HG03571 (cell line): ENCODE results near the gene NUP153.
A peak's percentile ranks its signal among the peaks of the same experiment; 100 is the strongest.
"Not testable (repeated sequence)": the region's sequence is repeated elsewhere in the genome, so short reads cannot be mapped to it uniquely, and the experiment has no call there.

ENCODE experiments used
- ATAC-seq: cut with Tn5 transposase; IDR thresholded peaks from one replicate; pipeline ENCODE4 v1.9.1; 2021; ENCODE audit not compliant: unreplicated experiment

The NUP153 gene

DNA sequence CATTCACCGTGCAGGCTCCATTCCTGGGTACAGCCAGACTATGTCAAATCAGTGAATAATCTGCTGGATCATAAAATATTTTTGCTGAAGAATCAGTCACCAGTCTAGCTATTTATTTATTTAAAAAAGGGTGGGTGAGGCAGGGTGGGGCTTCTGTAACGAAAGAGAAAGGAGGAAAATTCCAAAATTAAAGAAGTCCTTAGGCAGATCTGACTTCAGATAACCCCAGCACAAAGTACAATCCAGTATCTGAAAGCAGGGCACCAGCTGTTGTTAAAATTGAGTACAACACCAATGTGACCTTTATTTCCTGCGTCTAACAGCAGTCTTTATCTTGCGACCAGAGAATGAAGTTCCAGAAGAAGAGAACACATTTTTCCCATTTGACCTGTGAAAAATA lies 90.9 kb downstream of the NUP153 start:
- no peak for ATAC-seq

DNA sequence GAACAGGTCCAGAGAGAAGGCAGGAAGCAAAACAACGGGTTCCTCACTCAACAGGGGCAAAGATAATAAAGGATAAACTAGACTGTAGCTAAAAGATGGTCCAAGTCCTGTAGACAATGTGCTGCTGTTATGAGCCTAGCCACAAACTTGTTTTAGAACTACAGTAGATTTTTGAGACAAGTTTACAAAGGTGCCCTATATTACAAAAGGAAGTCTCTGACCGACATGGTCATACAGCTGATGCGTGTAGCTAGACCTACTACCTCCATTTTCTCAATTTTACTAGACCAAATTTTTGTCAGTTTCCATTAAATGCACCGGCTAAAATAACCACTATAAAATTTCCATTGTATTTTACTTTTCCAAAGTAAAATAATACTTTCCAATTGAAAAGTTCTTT lies 94.7 kb downstream of the NUP153 start:
- ATAC-seq, result no peak

DNA sequence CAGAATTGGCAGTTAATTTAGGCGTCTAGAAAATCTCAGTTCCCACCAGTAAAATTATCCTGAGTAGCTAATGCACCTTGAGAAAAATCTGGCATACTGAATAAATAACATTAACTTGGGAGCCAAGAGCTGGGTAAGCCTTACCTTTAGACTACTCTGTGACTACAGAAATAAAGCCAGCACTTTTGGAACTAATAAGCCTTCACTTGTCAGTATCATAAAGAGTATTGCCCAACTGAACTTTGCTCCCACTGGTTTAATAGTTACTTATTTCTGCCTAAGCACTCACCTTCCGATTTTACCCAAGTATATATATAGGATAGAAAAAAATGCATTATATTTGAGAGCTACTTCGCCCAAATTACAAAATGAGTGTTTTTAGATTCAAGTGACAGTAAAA lies 95.9 kb downstream of the NUP153 start:
- ATAC-seq, result no peak

DNA sequence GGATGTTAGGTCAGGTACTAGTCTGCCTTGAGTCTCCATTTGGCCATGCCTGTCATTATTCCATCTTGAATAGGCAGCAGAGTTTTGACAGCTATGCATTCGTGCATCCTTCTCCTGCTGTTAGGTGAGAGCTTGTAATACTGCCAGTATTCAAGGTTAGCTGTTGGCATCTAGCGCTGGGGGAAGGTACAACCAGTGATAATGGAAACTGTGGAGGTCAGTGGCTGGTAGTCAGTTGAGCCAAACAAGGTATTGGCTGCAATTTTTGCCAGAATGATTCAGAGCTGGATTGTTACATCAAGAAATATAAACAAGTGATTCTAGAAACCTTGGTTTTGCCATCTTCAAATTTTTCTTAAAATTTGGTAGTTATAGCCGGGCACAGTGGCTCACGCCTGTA lies 100.1 kb downstream of the NUP153 start:
- ATAC-seq, result no peak

DNA sequence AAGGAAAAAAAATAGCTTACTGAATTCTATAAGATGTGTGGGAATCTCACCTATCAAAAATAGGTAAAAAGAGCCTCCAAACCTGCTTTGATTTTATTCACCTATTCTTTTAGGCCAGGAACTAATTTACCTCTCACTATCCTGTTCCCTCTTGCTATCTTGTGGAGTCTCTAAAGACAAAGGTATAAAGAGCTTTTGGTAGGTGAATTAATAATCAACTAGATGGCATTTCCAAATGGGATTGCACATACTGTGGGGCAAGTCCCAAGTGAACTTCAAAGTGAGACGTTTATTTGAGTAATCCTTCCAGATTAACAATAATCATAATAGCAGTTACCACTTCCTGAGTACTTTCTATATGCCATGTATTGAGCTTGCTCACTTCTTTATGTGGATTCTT lies 103.8 kb downstream of the NUP153 start:
- no peak for ATAC-seq

DNA sequence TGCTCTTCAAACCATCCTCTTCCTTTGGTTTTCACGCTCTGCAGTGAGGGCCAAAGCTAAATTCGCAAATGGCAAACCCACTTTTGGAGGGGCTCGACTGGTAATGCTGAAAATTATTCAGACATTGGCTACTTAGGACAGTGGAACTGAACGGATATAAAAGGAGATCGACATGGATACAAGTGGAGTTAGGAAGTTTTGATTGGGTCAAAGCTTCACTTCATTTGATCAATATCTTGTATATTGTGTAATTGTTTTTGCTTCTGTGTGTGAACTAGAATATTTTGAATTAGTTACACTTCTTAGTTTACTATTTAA lies 105.4 kb downstream of the NUP153 start:
- ATAC-seq, result no peak

DNA sequence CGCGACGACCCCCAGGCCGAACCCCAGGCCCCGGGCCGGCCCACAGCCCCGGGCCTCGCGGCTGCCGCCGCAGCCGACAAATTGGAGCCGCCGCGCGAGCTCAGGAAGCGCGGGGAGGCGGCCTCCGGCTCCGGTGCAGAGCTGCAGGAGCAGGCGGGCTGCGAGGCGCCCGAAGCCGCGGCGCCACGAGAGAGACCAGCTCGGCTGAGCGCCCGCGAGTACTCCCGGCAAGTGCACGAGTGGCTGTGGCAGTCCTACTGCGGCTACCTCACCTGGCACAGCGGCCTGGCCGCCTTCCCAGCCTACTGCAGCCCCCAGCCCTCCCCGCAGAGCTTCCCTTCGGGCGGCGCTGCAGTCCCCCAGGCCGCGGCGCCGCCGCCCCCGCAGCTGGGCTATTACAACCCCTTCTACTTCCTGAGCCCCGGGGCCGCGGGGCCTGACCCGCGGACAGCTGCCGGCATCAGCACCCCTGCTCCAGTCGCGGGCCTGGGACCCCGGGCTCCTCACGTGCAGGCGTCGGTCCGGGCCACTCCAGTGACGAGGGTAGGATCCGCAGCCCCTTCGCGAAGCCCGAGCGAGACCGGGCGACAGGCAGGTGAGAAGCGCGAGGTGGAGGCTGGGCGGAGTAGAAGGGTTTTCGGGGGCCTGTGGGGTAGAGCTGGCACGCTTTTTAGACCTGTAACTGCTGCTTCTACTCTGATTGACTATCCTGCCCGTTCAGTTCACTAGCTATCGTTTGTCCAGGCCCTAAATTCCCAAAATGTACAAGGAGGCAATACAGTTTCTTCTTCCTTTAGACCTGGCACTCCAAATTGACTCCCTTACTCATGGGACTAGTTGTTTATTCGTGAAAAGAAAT lies 106.0 kb downstream of the NUP153 start:
- peak; percentile 45 for ATAC-seq

DNA sequence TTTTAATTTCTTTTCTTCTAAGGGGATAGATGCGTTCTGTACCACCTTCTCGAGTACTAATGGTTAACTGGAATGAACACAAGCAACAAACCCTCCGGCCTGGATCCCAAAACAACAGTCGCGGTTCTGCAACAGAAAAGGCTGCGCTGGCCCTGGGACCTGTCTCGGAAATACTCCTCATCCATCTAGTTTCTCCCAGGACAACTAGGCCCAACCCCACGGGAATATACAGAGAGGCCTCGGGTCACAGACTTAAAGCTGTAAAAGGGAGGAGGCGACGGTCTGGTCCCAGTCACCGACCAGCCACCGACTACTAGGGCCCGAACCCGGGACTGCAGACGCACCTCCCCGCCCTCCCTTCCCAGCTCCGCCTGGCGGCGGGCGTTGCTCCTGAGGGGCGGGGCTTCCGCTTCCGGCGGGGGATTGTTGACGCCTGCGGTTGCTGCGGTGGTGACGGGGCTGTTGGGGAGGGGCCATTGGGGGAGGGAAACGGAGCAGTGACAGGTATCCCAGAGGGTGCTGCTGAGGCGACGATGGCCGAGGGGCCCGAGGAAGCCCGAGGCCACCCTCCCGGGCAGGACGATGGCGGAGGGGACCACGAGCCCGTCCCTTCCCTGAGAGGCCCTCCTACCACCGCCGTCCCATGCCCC lies 106.7 kb downstream of the NUP153 start, which contains the start of gene FAM8A1:
Gene FAM8A1 (plus strand): TSS at position 426 of the 650 bp plus-strand sequence. CDS start 108 bp downstream, at position 534.
- peak; percentile 88 for ATAC-seq

DNA sequence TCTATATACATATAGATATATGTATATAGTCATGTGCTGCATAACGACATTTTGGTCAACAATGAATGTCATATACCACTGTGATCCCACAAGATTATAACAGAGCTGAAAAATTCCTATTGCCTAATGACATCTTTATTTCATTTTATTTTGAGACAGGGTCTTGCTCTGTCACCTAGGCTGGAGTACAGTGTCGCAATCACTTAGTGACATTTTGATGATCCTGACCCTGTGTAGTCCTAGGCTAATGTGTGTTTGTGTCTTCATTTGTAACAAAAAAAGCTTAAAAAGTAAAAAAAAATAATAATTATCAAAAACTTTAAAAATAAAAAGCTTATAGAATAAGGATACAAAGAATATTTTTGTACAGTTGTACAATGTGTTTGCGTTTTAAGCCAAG lies 110.6 kb downstream of the NUP153 start:
- ATAC-seq, result no peak

DNA sequence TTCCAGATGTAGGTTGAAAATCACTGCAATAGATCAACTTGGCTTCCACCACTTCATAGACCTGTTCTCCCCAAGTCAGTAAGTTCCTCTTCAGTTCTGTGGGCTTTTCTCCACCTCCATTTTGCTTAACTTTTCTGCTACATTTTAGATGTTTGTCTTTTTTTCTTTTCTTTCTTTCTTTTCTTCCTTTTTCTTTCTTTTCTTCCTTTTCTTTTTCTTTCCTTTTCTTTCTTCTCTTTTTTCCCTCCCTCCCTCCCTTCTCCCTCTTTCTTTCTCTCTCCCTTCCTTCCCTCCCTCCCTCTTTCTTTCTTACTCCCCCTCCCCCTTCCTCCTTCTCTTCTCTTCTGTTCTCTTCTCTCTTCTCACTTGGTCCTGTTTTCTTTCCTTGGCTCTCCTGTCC lies 113.5 kb downstream of the NUP153 start:
- ATAC-seq, result no peak

DNA sequence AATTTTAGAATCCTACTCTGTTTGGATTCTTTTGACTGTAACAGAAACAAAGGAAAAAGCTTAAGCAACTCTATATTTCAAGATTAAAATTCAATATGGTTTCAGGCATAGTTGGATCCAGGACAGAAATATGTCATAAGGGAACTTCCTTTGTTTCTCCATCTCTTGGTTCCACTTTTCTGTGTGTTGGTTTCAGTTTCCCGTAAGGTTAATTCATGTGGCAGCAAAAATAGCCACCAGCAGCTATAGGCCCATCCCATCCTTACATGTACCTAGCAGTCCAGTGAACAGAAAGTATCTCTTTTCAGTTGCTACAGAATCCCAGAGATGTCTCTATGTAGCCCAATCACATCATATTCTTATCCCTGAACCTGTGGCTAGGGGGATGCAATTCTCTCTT lies 115.4 kb downstream of the NUP153 start:
- ATAC-seq, result no peak

DNA sequence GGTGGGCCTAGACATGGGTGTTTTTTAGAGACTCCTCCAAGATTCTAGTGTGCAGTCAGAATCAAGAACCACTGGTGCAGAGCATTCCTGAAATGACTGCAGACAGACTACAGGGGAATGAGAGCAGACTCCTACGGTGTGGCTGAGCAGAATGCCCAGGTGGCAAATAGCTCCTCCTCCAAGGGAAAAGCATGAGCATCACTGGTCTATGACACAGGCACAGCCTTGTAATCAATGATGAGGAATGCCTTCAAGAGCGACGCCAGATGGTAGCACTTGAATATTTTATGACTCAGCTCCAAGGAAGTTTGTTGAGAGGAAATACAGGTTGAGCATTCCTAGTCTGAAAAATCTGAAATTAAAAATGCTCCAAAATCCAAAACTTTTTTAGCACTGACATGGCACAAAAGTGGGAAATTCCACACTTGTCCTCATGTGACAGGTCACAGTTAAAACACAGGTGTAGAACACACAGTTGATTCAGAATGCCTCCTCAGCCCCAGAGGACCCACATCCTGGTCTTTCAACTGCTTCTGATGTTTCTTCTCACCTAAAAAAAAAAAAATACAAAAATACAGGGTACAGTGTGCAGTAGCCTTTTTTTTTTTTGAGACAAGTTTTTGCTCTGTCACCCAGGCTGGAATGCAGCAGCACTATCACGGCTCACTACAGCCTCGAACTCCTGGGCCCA lies 117.2 kb downstream of the NUP153 start:
- no peak for ATAC-seq

DNA sequence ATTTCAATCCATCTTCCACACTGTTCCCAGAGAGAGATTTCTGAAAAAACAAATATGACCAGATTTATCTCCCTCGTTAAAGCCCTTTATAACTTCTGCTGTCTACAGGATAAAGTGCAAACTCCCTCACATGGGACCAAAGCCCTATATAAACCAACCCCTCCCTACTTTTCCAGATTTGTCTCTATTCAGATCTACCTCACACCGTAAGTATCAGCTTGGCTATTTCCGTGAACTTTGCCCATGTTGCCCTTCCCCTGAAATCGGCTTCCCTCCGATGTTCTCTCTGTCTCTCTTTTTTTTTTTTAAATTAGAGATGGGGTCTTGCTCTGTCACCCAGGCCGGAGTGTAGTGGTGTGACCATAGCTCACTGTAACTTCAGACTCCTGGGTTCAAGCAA lies 118.7 kb downstream of the NUP153 start:
- no peak for ATAC-seq

DNA sequence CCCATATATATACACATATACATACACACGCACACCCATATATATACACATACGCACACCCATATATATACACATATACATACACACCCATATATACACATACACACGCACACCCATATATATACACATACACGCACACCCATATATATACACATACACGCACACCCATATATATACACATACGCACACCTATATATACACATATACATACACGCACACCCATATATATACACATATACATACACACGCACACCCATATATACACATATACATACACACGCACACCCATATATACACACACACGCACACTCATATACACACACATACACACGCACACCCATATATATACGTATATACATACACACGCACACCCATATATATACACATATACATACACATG lies 120.1 kb downstream of the NUP153 start:
- not testable (repeated sequence) for ATAC-seq

DNA sequence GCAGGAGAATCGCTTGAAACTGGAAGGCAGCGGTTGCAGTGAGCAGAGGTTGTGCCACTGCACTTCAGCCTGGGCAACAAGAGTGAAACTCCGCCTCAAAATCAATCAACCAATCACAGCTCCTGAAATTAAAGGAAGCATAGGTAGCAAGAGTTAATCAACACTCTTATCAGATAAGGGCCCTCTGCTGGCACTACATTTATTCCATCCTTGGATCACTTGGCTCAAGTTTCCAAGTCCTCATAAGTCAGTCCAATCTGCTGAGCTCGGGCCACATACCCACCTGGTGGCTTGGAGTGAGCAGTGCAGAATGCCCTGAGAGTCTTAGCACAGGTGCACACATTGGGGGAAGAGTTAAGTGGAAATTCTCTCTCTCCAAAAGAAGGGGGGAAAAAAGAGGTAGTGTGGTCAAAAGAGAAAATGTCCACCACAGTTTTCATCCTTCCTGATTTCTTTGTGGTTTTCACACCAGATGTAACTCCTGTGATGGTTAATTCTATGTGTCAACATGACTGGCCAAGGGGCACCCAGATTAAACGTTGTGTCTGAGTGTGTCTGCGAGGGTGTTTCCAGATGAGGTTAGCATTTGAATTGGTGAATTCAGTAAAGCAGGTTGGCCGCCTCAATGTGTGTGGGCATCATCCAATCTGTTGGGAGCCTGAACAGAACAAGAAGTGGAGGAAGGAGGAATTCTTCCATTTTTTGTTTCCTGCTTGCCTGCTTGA lies 120.8 kb downstream of the NUP153 start:
- ATAC-seq, result no peak

DNA sequence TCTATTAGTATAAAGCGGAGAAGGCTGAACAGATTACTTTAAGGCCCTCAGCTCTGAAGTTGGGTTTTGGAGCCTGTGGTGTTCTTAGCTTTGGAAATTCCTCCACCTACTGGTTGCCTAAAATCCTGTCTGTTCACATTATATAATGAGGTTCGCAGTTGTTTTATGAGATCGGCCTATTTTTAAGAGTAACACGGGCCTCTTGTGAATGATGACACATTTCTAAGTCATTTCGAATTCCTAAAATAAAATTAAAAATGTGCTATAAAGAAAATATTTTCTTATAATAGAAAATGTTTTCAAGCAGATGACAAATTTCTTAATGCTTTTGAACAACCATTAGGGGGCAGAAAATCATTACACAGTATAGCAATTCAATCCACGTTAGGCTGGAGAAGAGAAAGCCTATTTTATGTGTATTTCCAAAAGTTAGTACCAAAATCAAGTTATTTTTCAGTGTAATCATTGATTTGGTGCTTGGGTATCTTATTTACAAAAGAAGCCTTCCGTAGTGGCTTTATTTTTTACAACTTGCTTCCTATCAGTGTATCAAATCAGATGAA lies 122.4 kb downstream of the NUP153 start:
- ATAC-seq, result no peak

DNA sequence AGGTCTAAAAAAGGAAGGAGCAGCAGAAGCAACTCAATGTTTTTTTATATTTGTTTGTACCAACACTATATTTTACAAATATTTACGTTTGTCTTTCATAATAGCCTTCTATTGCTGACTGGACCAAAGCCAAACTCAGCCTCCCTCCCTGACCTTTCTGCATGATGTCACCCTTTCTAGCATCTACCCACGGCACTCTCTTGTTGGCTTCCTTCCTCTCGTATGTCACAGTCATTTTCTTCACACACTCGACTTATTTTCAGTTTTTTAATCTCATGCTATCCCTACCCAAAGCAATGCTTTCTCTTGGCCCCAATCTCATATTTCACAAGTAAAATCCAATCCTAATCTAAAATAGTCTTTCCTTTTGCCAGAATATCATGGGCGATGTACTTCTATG lies 122.9 kb downstream of the NUP153 start:
- ATAC-seq, result no peak

DNA sequence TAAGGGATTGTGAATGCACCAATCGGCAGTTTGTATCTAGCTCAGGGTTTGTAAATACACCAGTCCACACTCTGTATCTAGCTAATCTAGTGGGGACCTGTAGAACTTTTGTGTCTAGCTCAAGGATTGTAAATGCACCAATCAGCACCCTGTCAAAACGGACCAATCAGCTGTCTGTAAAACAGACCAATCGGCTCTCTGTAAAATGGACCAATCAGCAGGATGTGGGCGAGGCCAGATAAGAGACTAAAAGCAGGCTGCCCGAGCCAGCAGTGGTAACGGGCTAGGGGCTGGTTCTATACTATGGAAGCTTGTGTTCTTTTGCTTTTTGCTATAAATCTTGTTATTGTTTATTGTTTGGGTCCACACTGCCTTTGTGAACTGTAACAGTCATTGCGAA lies 125.4 kb downstream of the NUP153 start:
- ATAC-seq, result not testable (repeated sequence)

DNA sequence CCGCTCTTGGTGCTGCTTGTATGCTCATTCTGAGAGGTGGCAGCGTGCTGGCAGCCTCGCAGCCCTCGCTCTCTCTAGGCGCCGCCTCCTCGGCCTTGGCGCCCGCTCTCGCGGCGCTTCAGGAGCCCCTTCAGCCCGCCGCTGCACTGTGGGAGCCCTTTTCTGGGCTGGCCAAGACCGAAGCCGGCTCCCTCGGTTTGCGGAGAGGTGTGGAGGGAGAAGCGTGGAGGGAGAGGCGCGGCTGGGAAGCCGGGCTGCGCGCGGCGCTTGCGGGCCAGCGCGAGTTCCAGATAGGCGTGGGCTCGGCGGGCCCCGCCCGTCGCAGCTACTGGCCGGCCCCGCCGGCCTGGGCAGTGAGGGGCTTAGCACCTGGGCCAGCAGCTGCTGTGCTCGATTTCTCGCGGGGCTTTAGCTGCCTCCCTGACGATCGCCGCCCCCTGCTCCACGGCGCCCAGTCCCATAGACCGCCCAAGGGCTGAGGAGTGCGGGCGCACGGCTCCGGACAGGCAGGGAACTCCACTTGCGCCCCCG lies 126.1 kb downstream of the NUP153 start:
- ATAC-seq, result no peak

DNA sequence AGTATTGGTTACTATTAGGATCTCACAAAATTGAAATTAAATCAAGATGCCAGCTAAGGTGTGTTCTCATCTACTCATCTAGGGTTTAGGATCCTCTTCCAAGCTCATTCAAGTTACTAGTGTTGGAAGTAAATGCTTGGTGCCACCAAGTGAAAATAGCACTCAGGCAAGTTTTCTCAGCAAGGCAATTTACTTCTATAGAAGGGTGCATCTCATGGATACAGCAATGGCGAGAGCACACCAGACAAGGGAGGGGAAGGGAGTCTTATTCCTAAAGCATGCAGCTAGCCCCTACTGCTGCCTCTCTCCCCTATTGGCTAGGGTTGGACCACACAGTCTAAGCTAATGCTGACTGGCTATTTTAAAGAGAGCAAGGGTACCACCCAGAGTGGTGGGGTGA lies 129.7 kb downstream of the NUP153 start:
- ATAC-seq, result no peak
